Caco-2 (cell line): ENCODE measurements around the gene FN3K. TPM values are rescaled to one million over a fixed set of nuclear protein-coding genes. Genes with fewer than 3 reads are reported as not detected.

Experiments used
- BruUV-seq: library from RNA; stranded (reverse); fragments of 400-500 nt; replicated peaks from 2 replicates; lab custom pipeline; 2021; lab: Mats Ljungman, UMichigan
- CTCF ChIA-PET: fragments of 300-600 bp; sonication (Branson Sonifier 250); formaldehyde crosslinking; loops from one replicate; lab custom pipeline; 2022; ENCODE audit warnings: antibody characterized with exemption; lab: Charles Lee
- POLR2A ChIA-PET: fragments of 300-600 bp; sonication (Branson Sonifier 250); formaldehyde crosslinking; loops from one replicate; lab custom pipeline; 2022; ENCODE audit warnings: antibody characterized with exemption; lab: Charles Lee
- DNase-seq, 2 experiments: peaks; one replicate each; pipeline versions ENCODE4 v3.0.0 to v3.0.0-alpha.2; 2020 to 2022
- H3K27me3 ChIP-seq: replicated peaks from 2 replicates; pipeline ENCODE4 v1.6.0; 2011; ENCODE audit warnings: low read length; ENCODE audit not compliant: control insufficient read depth, insufficient read depth
- H3K36me3 ChIP-seq: 2 replicates; pipeline ENCODE4 v1.5.1; 2011; ENCODE audit warnings: low read length; ENCODE audit not compliant: control insufficient read depth, insufficient read depth
- H3K4me1 ChIP-seq: fragments of 250-450 bp; sonication (Bioruptor Pico); 2 replicates; pipeline ENCODE4 v1.5.1; 2020; ENCODE audit warnings: mild to moderate bottlenecking
- H3K4me3 ChIP-seq: 2 replicates; pipeline ENCODE4 v1.5.1; 2011; ENCODE audit warnings: low read depth, mild to moderate bottlenecking, control low read depth, low read length
- H3K9me3 ChIP-seq: fragments of 250-450 bp; sonication (Bioruptor Pico); 2 replicates; pipeline ENCODE4 v1.5.1; 2020; ENCODE audit warnings: mild to moderate bottlenecking, moderate library complexity
- H3K27ac Mint-ChIP-seq: one replicate; pipeline ENCODE4 v1.8.0; 2022; ENCODE audit warnings: mixed read lengths; ENCODE audit not compliant: unreplicated experiment
- H3K27me3 Mint-ChIP-seq: one replicate; pipeline ENCODE4 v1.8.0; 2022; ENCODE audit warnings: mixed read lengths; ENCODE audit not compliant: insufficient read depth, unreplicated experiment
- H3K36me3 Mint-ChIP-seq: one replicate; pipeline ENCODE4 v1.8.0; 2022; ENCODE audit warnings: mild to moderate bottlenecking, mixed read lengths; ENCODE audit not compliant: insufficient read depth, unreplicated experiment
- H3K4me1 Mint-ChIP-seq: one replicate; pipeline ENCODE4 v1.8.0; 2022; ENCODE audit warnings: low read depth, mixed read lengths; ENCODE audit not compliant: unreplicated experiment
- H3K4me3 Mint-ChIP-seq: one replicate; pipeline ENCODE4 v1.8.0; 2022; ENCODE audit warnings: mild to moderate bottlenecking, moderate library complexity, mixed read lengths; ENCODE audit not compliant: unreplicated experiment
- H3K9me3 Mint-ChIP-seq: one replicate; pipeline ENCODE4 v1.8.0; 2022; ENCODE audit warnings: mixed read lengths; ENCODE audit not compliant: unreplicated experiment
- intact Hi-C: fragments of 100-400 bp; cut with micrococcal nuclease; formaldehyde crosslinking; loops from one replicate; pipeline ENCODE4 v1.10.0; 2022; ENCODE audit not compliant: unreplicated experiment
- total RNA-seq: library from RNA; stranded (reverse); gene quantifications from 2 replicates; pipeline ENCODE4 v1.2.3, GENCODE V29; 2022
- TF ChIP-seq, protein P1 (sequence below), 2 experiments: fragments of 200-600 bp in 1 of 2; IDR thresholded peaks; 1 replicate in 1 of 2; 2 replicates in 1 of 2; pipeline versions ENCODE4 v1.5.1 to v1.8.0; 2011 to 2022; ENCODE audit warnings: antibody characterized with exemption in 1 of 2, control low read depth in 1 of 2, inconsistent platforms in 1 of 2, low read depth in 1 of 2, low read length in 1 of 2, mild to moderate bottlenecking in 1 of 2, moderate library complexity in 1 of 2; ENCODE audit not compliant: insufficient read depth in 1 of 2, severe bottlenecking in 1 of 2, unreplicated experiment in 1 of 2

Gene FN3K
- total RNA-seq, 1 experiment from 2014 or later, result 55.7 TPM

DNA sequence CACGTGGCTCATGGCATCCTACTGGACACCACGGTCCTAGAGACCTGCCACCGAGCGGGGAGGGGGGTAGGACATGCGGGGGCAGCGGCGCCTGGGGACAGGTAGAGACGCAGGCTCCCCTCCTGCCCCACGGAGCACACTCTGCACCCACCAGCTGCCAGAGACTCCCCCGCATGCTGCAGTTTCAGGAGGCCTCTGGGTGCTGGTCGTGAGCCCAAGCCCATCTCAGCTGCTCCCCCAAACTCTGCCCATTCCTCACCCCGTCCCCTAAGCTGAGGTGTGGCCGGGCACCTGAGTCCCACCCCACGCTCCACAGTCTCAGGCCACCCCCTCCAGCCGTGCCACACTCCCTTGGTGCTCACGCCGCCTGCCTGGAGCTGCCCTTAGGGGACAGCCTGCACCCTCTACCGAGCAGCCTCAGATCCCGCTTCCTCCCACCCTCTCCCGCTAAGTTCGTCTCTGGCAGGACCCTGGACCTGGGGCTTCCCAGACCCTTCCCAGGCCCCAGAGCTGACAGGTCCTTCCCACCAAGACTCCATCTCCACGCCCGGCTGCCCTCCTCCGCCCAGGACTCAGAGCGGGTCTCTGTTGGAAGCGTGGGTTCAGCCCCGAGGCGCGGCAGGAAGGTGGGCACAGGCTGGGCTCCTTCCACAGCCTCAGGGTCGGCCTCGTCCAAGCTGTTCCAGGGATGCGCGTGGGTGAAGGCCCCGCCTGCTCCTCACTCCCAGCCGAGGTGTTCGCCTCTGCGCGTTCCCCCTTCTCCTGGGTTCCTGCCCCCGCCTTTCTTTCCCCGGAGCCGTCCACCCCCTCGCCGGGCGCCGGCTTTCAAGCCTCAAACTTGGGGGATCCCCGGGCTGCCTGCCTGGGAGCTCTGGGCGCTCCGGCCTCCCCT, 38.3 kb upstream of the FN3K start:
- BruUV-seq, result no TSS peak
- Histone ChIP-seq H3K27me3 (no peaks in the 10 kb centered on the region), H3K4me3 (peak overlapping the region; percentile 77), H3K9me3 (peaks cover 8% of the 10 kb centered on the region), H3K36me3 (no peaks in the 10 kb centered on the region), H3K4me1 (peaks cover 9% of the 10 kb centered on the region; the same call in 1 of the 2 replicates)
- Mint-ChIP-seq H3K27me3 (no peaks in the 10 kb centered on the region), H3K36me3 (peaks cover 8% of the 10 kb centered on the region), H3K27ac (no peak overlapping the region), H3K9me3 (peaks cover 12% of the 10 kb centered on the region), H3K4me3 (peak overlapping the region; percentile 84), H3K4me1 (peaks cover 1% of the 10 kb centered on the region)
- no peak for DNase-seq
- ChIA-PET CTCF (no interaction called here), POLR2A (no interaction called here)
- TF ChIP-seq, protein P1, sequence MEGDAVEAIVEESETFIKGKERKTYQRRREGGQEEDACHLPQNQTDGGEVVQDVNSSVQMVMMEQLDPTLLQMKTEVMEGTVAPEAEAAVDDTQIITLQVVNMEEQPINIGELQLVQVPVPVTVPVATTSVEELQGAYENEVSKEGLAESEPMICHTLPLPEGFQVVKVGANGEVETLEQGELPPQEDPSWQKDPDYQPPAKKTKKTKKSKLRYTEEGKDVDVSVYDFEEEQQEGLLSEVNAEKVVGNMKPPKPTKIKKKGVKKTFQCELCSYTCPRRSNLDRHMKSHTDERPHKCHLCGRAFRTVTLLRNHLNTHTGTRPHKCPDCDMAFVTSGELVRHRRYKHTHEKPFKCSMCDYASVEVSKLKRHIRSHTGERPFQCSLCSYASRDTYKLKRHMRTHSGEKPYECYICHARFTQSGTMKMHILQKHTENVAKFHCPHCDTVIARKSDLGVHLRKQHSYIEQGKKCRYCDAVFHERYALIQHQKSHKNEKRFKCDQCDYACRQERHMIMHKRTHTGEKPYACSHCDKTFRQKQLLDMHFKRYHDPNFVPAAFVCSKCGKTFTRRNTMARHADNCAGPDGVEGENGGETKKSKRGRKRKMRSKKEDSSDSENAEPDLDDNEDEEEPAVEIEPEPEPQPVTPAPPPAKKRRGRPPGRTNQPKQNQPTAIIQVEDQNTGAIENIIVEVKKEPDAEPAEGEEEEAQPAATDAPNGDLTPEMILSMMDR (IDR thresholded peaks at IDR 0.05; ENCODE audit: insufficient read depth in 1 of 2, low read depth in 1 of 2, low read length in 1 of 2, severe bottlenecking in 1 of 2, unreplicated experiment in 1 of 2), result no peak
- intact Hi-C loops, result no loop called here

DNA sequence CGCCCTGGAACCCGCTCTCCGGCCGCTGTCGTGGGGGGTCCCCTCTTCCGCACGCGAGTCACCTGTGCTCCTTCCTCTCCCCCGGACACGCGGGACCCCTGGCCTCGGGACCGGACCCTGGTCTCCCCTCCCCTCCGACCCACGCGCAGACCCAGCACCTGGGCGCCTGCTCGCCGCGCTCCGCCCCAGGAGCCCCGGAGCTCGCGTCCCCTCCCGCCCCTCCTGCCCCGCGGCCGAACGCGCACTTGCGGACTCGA, 37.7 kb upstream of the FN3K start:
- CTCF ChIA-PET, result no interaction called here
- POLR2A ChIA-PET, result no interaction called here
- H3K4me1 ChIP-seq, result peaks cover 13% of the 10 kb centered on the region
- no peak for DNase-seq
- Mint-ChIP-seq H3K4me3 (peak overlapping the region; percentile 84), H3K27ac (no peak overlapping the region), H3K36me3 (peaks cover 8% of the 10 kb centered on the region), H3K4me1 (peaks cover 4% of the 10 kb centered on the region), H3K9me3 (peaks cover 12% of the 10 kb centered on the region), H3K27me3 (no peaks in the 10 kb centered on the region)
- H3K27me3 ChIP-seq, result no peaks in the 10 kb centered on the region
- no peaks in the 10 kb centered on the region for H3K36me3 ChIP-seq
- peak overlapping the region; percentile 77 for H3K4me3 ChIP-seq
- no TSS peak for BruUV-seq
- intact Hi-C loops, result loop anchor here (2.0 kb wide), 1 partner anchor 19 kb away; the partner anchor contains the start of gene FN3KRP
- H3K9me3 ChIP-seq, result peaks cover 8% of the 10 kb centered on the region
- TF ChIP-seq, protein P1 (IDR thresholded peaks at IDR 0.05; ENCODE audit: insufficient read depth in 1 of 2, low read depth in 1 of 2, low read length in 1 of 2, severe bottlenecking in 1 of 2, unreplicated experiment in 1 of 2), result no peak

DNA sequence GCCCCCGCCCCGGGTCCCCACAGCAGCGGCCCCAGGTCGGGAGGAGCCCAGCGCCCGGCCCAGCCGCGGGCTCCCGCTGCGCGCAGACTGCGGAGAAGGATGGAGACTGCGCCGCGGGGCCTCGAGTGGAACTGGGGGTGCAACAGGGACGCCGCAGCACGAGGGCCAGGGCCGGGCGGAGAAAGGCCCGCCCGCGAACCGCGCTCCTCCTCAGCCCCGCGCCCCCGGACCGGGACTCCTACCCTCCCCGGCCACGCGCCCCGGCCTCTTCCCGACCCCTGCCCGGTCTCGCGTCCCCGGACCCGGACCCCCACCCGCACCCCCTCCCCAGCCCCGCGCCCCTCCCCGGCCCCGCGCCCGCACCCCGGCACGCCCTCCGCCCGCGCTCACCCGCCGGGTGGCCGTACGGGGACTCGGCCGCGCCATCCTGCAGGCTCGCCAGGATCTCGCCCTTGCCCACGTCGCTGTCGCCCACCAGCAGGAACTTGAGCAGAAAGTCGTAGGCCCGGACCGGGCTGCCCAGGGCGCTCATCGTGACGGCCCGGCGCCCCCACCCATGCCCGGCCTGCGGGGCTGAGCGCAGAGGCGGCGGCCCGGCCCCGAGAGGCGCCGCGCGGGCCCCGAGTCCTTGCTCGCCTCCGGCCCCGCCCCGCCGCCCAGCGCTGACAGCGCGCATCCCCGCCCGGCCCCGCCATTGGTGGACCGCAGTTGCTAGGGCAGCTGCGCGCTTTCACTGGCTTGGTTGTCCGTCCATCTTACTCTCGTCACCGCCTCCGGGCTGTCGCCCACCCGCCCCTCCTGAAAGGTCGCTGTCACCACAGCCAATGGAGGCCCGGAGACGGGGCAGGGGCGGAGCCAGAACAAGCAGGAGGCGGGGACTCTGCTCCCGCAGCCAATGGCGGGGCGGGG, 37.1 kb upstream of the FN3K start, which contains the start of gene RAB40B:
Gene RAB40B, minus strand, starts transcription at position 634 of the 909 bp plus-strand sequence. Its CDS starts 102 bp downstream, at position 532.
- peaks cover 4% of the 10 kb centered on the region for H3K4me1 Mint-ChIP-seq
- H3K9me3 Mint-ChIP-seq, result peaks cover 12% of the 10 kb centered on the region
- intact Hi-C loops, result loop anchor here (2.0 kb wide), 1 partner anchor 18 kb away; the partner anchor contains the start of gene FN3KRP
- Histone ChIP-seq H3K4me3 (peak within 1 kb of the TSS; percentile 77), H3K4me1 (peaks cover 19% of the 10 kb centered on the region), H3K36me3 (no peaks in the 10 kb centered on the region), H3K27me3 (no peaks in the 10 kb centered on the region), H3K9me3 (peaks cover 8% of the 10 kb centered on the region)
- peak within 1 kb of the TSS; percentile 84 for H3K4me3 Mint-ChIP-seq
- no peaks in the 10 kb centered on the region for H3K27me3 Mint-ChIP-seq
- peaks cover 8% of the 10 kb centered on the region for H3K36me3 Mint-ChIP-seq
- TF ChIP-seq, protein P1 (IDR thresholded peaks at IDR 0.05; ENCODE audit: insufficient read depth in 1 of 2, low read depth in 1 of 2, low read length in 1 of 2, severe bottlenecking in 1 of 2, unreplicated experiment in 1 of 2), result no peak
- no TSS peak for BruUV-seq
- ChIA-PET CTCF (no interaction called here), POLR2A (interaction anchor here (0.6 kb wide), 1 partner anchor 191 kb away, joined by 5 read pairs; no protein-coding TSS in a partner anchor)
- peak; percentile 99 to 100 for DNase-seq
- peak within 1 kb of the TSS; percentile 61 for H3K27ac Mint-ChIP-seq
